HG03354 (cell line): ENCODE measurements around the gene NUFIP1.

Experiments used
- ATAC-seq: cut with Tn5 transposase; IDR thresholded peaks from one replicate; pipeline ENCODE4 v1.9.1; 2021; ENCODE audit warnings: mild to moderate bottlenecking; ENCODE audit not compliant: unreplicated experiment, poor library complexity, severe bottlenecking

The NUFIP1 gene

GRCh38 chr13:44895264-44895952 is 93.9 kb downstream of the NUFIP1 start:
- ATAC-seq, result no peak

- ATAC-seq, result no peak
These were observed 95.1 kb downstream of the NUFIP1 start for GRCh38 chr13:44894001-44894770.
